K562 (cell line): ENCODE data around the gene HNRNPA3. TPM values are rescaled to one million over a fixed set of nuclear protein-coding genes. Genes with fewer than 3 reads are reported as not detected.

Source experiments
- BDP1 ChIP-seq: IDR thresholded peaks from 3 replicates; pipeline ENCODE4 v1.6.1; 2011; ENCODE audit not compliant: insufficient read length, insufficient read depth
- CTBP1 ChIP-seq: fragments of 450-650 bp; IDR thresholded peaks from 2 replicates; pipeline ENCODE4 v1.6.1; 2016; ENCODE audit warnings: borderline replicate concordance
- CXXC5 ChIP-seq: fragments of 250-450 bp; sonication (Bioruptor Pico); IDR thresholded peaks from 2 replicates; pipeline ENCODE4 v1.8.0; 2022; ENCODE audit warnings: inconsistent platforms, mild to moderate bottlenecking, moderate library complexity
- EGR1 ChIP-seq: fragments of 450-650 bp; conservative IDR thresholded peaks from 2 replicates; pipeline ENCODE4 v1.6.1; 2017; ENCODE audit warnings: mild to moderate bottlenecking
- FOXK1 ChIP-seq: sonication (generic); formaldehyde crosslinking; IDR thresholded peaks from 2 replicates; pipeline ENCODE4 v1.8.0; 2022; ENCODE audit warnings: missing genetic modification reagents, mild to moderate bottlenecking, borderline replicate concordance
- GABPA ChIP-seq: fragments of 200-800 bp; sonication (Bioruptor generic); conservative IDR thresholded peaks from 2 replicates; pipeline ENCODE4 v1.6.1; 2016; ENCODE audit warnings: low read depth, missing genetic modification characterization, missing compliant biosample characterization
- HDAC1 ChIP-seq, 2 experiments: fragments of 450-650 bp; IDR thresholded peaks; 2 replicates each; pipeline ENCODE4 v1.6.1; 2016 to 2017; ENCODE audit warnings: inconsistent platforms in 1 of 2, mild to moderate bottlenecking in 1 of 2, moderate library complexity in 1 of 2
- ILK ChIP-seq: fragments of 450-650 bp; IDR thresholded peaks from 2 replicates; pipeline ENCODE4 v1.6.1; 2016; ENCODE audit warnings: missing genetic modification characterization, low read depth, mild to moderate bottlenecking, missing compliant biosample characterization, moderate library complexity, borderline replicate concordance
- KDM4B ChIP-seq, 2 experiments: fragments of 450-650 bp in 1 of 2; sonication (generic) in 1 of 2; IDR thresholded peaks; 2 replicates each; pipeline ENCODE4 v1.6.1; 2016 to 2017; ENCODE audit warnings: borderline replicate concordance in 2 of 2, antibody characterized with exemption in 1 of 2, low read depth in 1 of 2, mild to moderate bottlenecking in 1 of 2
- MAFG ChIP-seq: fragments of 450-650 bp; conservative IDR thresholded peaks from 2 replicates; pipeline ENCODE4 v1.6.1; 2016; ENCODE audit warnings: missing genetic modification characterization, missing compliant biosample characterization
- MTA1 ChIP-seq: fragments of 450-650 bp; IDR thresholded peaks from 2 replicates; pipeline ENCODE4 v1.6.1; 2017; ENCODE audit warnings: borderline replicate concordance
- MTA3 ChIP-seq: fragments of 450-650 bp; formaldehyde crosslinking; IDR thresholded peaks from 2 replicates; pipeline ENCODE4 v1.6.1; 2017; ENCODE audit warnings: mild to moderate bottlenecking, borderline replicate concordance
- NFXL1 ChIP-seq: fragments of 450-650 bp; formaldehyde crosslinking; IDR thresholded peaks from 2 replicates; pipeline ENCODE4 v1.4.0; 2021; ENCODE audit warnings: mild to moderate bottlenecking
- OTX1 ChIP-seq: fragments of 450-650 bp; formaldehyde crosslinking; IDR thresholded peaks from 2 replicates; pipeline ENCODE4 v1.4.0; 2022; ENCODE audit warnings: mild to moderate bottlenecking
- POLR2AphosphoS5 ChIP-seq: IDR thresholded peaks from 2 replicates; pipeline ENCODE4 v1.6.1; 2011; ENCODE audit warnings: mild to moderate bottlenecking, low read depth, low read length, moderate library complexity; ENCODE audit not compliant: control insufficient read depth, insufficient read depth
- PTBP1 ChIP-seq: fragments of 200-400 bp; formaldehyde crosslinking; IDR thresholded peaks from 2 replicates; pipeline ENCODE4 v1.6.1; 2017; ENCODE audit warnings: low read depth, low read length
- ZBTB26 ChIP-seq: fragments of 450-650 bp; formaldehyde crosslinking; IDR thresholded peaks from 2 replicates; pipeline ENCODE4 v1.4.0; 2022; ENCODE audit warnings: missing genetic modification characterization
- ZNF57 ChIP-seq: fragments of 450-650 bp; formaldehyde crosslinking; IDR thresholded peaks from 2 replicates; pipeline ENCODE4 v1.4.0; 2020; ENCODE audit warnings: mild to moderate bottlenecking, moderate library complexity
- ZNF589 ChIP-seq: fragments of 200-800 bp; sonication (Bioruptor generic); IDR thresholded peaks from 2 replicates; pipeline ENCODE4 v1.6.1; 2016; ENCODE audit warnings: low read depth, missing genetic modification characterization, missing compliant biosample characterization
- polyA plus RNA-seq, 8 experiments: library from polyadenylated mRNA; depleted of rRNA in 4 of 8; stranded (reverse) in 5 of 8; unstranded in 3 of 8; fragments of >200 nt; fragmentation: Nextera tagmentation in 2 of 8; fragmentation: Illumina TruSeq in 1 of 8; extraction: Ambion mirVana in 2 of 8; extraction: Trizol in 1 of 8; gene quantifications; 2 replicates each; pipeline versions ENCODE4 v1.2.1 to v1.2.3, GENCODE V29; 2011 to 2014; ENCODE audit warnings: inconsistent platforms in 1 of 8, missing spikeins in 1 of 8
- total RNA-seq, 7 experiments: library from RNA; depleted of rRNA in 6 of 7; stranded (reverse); fragments of >200 nt in 6 of 7; fragmentation: Illumina TruSeq in 2 of 7; extraction: Trizol in 2 of 7; gene quantifications; 2 replicates each; pipeline versions ENCODE4 v1.2.1 to v1.2.3, GENCODE V29; 2011 to 2021; ENCODE audit warnings: low replicate concordance in 1 of 7
- TF ChIP-seq, protein P1 (sequence below): IDR thresholded peaks from 2 replicates; pipeline ENCODE4 v1.6.1; 2011; ENCODE audit not compliant: insufficient read length; ENCODE audit errors: extremely low read depth
- TF ChIP-seq, protein P2 (sequence below): fragments of 250-450 bp; sonication (Bioruptor Pico); IDR thresholded peaks from 2 replicates; pipeline ENCODE4 v1.4.0; 2020

The HNRNPA3 gene
- total and polyA plus RNA-seq, 9 of the 15 experiments (the other 6 are each of a cell fraction or from before 2014, with no cell fraction given), result 72.8 to 428 (median 192) TPM

- TF ChIP-seq KDM4B (IDR thresholded peaks at IDR 0.05; ENCODE audit: borderline replicate concordance in 2 of 2, low read depth in 1 of 2) (no peak), HDAC1 (IDR thresholded peaks at IDR 0.05) (no peak), BDP1 (no peak), GABPA (tag) (peak; percentile 38), MAFG (tag) (no peak), MTA1 (peak; percentile 32; the same call in 1 of the 2 replicates), ZBTB26 (CRISPR knock-in tag) (no peak), FOXK1 (CRISPR knock-in tag) (no peak), ILK (tag) (no peak), MTA3 (no peak; the same call in 1 of the 2 replicates), CTBP1 (peak; percentile 82), ZNF589 (peak; percentile 93), OTX1 (CRISPR knock-in tag) (peak; percentile 54; the same call in 1 of the 2 replicates), PTBP1 (no peak), EGR1 (no peak), ZNF57 (CRISPR knock-in tag) (no peak), NFXL1 (no peak), POLR2AphosphoS5 (no peak), CXXC5 (CRISPR knock-in tag) (peak; percentile 82)
- TF ChIP-seq, protein P1, sequence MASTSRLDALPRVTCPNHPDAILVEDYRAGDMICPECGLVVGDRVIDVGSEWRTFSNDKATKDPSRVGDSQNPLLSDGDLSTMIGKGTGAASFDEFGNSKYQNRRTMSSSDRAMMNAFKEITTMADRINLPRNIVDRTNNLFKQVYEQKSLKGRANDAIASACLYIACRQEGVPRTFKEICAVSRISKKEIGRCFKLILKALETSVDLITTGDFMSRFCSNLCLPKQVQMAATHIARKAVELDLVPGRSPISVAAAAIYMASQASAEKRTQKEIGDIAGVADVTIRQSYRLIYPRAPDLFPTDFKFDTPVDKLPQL, result no peak
- TF ChIP-seq, protein P2, sequence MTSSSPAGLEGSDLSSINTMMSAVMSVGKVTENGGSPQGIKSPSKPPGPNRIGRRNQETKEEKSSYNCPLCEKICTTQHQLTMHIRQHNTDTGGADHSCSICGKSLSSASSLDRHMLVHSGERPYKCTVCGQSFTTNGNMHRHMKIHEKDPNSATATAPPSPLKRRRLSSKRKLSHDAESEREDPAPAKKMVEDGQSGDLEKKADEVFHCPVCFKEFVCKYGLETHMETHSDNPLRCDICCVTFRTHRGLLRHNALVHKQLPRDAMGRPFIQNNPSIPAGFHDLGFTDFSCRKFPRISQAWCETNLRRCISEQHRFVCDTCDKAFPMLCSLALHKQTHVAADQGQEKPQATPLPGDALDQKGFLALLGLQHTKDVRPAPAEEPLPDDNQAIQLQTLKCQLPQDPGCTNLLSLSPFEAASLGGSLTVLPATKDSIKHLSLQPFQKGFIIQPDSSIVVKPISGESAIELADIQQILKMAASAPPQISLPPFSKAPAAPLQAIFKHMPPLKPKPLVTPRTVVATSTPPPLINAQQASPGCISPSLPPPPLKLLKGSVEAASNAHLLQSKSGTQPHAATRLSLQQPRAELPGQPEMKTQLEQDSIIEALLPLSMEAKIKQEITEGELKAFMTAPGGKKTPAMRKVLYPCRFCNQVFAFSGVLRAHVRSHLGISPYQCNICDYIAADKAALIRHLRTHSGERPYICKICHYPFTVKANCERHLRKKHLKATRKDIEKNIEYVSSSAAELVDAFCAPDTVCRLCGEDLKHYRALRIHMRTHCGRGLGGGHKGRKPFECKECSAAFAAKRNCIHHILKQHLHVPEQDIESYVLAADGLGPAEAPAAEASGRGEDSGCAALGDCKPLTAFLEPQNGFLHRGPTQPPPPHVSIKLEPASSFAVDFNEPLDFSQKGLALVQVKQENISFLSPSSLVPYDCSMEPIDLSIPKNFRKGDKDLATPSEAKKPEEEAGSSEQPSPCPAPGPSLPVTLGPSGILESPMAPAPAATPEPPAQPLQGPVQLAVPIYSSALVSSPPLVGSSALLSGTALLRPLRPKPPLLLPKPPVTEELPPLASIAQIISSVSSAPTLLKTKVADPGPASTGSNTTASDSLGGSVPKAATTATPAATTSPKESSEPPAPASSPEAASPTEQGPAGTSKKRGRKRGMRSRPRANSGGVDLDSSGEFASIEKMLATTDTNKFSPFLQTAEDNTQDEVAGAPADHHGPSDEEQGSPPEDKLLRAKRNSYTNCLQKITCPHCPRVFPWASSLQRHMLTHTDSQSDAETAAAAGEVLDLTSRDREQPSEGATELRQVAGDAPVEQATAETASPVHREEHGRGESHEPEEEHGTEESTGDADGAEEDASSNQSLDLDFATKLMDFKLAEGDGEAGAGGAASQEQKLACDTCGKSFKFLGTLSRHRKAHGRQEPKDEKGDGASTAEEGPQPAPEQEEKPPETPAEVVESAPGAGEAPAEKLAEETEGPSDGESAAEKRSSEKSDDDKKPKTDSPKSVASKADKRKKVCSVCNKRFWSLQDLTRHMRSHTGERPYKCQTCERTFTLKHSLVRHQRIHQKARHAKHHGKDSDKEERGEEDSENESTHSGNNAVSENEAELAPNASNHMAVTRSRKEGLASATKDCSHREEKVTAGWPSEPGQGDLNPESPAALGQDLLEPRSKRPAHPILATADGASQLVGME (CRISPR knock-in tag), result peak; percentile 84; the same call in 1 of the 2 replicates
Observed at GRCh38 chr2:177187631-177188312, 24.8 kb upstream of the HNRNPA3 start (continued).
